ENCODE measurements around the gene KCTD18. TPM values are rescaled to one million over a fixed set of nuclear protein-coding genes. Genes with fewer than 3 reads are reported as not detected.

KCTD18 gene
- total RNA-seq, 6 experiments from 2014 or later, result 11.2 to 14.6 (median 13.3) TPM

DNA sequence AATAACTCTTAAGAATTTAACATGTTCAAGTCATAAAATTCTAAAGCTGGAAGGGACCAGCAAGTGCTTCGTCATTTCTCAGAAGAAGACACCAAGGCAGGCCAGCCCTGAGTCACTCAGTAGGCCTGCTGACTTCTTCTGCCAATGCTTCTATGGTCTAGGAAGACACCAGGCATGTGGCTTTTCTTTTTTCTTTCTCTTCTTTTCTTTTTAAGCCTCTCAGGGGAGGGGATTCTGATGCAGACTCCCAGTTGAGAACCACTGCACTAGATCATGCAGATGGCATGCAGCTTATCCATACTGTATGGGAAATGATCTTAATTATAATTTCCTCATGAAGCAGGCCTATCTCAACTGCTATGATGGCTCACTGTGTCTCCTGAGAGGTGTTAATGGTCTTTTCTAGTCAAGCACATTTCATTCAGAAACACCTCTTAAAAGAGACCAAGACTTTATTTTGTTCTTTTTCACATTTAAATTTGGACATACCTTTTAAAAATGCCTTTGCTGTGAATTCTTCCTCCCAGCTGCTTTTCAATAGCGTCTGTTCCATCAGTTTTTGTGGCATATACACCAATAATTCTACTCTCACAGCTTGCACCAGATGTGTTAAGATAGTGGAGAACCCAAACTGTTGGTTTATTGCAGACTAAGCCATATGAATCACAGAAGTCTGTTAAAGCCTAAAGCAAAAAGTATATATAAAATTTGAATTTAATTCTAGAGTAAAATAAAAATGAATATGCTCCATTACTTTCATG lies 11.3 kb downstream of the KCTD18 start:
- Mint-ChIP-seq H3K9me3 (no peaks in the 10 kb centered on the region), H3K27me3 (ENCODE audit: insufficient read depth) (no peaks in the 10 kb centered on the region; the same call in 1 of the 2 replicates), H3K36me3 (ENCODE audit: low read depth) (peaks cover 26% of the 10 kb centered on the region), H3K4me3 (no peak overlapping the region), H3K4me1 (ENCODE audit: low read depth) (0 out of 2 replicates have a peak, but pooled peaks cover 5% of the 10 kb centered on the region), H3K27ac (no peak overlapping the region)
- TF ChIP-seq, protein P1, sequence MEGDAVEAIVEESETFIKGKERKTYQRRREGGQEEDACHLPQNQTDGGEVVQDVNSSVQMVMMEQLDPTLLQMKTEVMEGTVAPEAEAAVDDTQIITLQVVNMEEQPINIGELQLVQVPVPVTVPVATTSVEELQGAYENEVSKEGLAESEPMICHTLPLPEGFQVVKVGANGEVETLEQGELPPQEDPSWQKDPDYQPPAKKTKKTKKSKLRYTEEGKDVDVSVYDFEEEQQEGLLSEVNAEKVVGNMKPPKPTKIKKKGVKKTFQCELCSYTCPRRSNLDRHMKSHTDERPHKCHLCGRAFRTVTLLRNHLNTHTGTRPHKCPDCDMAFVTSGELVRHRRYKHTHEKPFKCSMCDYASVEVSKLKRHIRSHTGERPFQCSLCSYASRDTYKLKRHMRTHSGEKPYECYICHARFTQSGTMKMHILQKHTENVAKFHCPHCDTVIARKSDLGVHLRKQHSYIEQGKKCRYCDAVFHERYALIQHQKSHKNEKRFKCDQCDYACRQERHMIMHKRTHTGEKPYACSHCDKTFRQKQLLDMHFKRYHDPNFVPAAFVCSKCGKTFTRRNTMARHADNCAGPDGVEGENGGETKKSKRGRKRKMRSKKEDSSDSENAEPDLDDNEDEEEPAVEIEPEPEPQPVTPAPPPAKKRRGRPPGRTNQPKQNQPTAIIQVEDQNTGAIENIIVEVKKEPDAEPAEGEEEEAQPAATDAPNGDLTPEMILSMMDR (IDR thresholded peaks at IDR 0.05), result no peak
- no peak for DNase-seq

DNA sequence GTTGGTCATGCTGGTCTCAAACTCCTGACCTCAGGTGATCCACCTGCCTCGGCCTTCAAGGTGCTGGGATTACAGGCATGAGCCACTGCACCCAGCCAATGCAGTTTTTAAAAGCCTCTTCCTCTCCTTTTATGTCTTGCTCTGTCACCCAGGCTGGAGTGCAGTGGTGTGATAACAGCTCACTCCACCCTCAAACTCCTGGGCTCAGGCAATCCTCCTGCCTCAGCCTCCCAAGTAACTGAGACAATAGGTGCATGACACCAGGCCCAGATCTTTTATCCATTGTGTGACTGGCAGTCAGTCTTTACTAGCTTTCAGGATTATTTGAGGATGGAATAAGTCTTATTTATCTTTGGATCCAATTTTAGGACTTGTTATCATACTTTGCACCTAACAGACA lies 13.2 kb downstream of the KCTD18 start:
- peaks cover 25% of the 10 kb centered on the region for H3K36me3 Mint-ChIP-seq (ENCODE audit: low read depth)
- no peak overlapping the region for H3K27ac Mint-ChIP-seq
- no peak overlapping the region for H3K4me3 Mint-ChIP-seq

DNA sequence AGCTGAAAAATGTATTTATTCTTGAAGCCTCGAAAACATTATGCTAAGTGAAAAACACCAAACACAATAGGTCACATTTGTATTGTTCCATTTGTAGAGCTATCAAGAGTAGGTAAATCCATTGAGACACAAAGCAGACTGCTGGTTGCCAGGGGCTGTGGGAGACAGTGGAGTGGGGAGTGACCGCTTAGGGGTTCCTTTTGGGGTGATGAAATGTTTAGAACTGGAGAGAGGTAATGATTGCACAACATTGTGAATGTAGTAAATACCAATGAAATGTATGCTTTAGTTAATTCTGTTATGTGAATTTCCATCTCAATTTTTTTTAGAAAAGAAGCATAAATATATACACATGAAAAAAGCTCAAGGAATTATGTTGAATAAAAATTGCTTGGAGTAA lies 15.8 kb downstream of the KCTD18 start:
- no peak for DNase-seq
- peaks cover 40% of the 10 kb centered on the region for H3K36me3 Mint-ChIP-seq (ENCODE audit: low read depth)
- H3K4me1 Mint-ChIP-seq (ENCODE audit: low read depth), result 0 out of 2 replicates have a peak, but pooled peaks cover 5% of the 10 kb centered on the region
- H3K27ac Mint-ChIP-seq, result no peak overlapping the region
- TF ChIP-seq, protein P1 (IDR thresholded peaks at IDR 0.05), result no peak
- H3K27me3 Mint-ChIP-seq (ENCODE audit: insufficient read depth), result no peaks in the 10 kb centered on the region; the same call in 1 of the 2 replicates
- no peak overlapping the region for H3K4me3 Mint-ChIP-seq
- H3K9me3 Mint-ChIP-seq, result no peaks in the 10 kb centered on the region

More for the DNA sequence above, 13.2 kb downstream of the KCTD18 start:
- TF ChIP-seq, protein P1 (IDR thresholded peaks at IDR 0.05), result no peak
- no peaks in the 10 kb centered on the region for H3K9me3 Mint-ChIP-seq
- DNase-seq, result no peak
- H3K27me3 Mint-ChIP-seq (ENCODE audit: insufficient read depth), result no peaks in the 10 kb centered on the region; the same call in 1 of the 2 replicates
- 0 out of 2 replicates have a peak, but pooled peaks cover 5% of the 10 kb centered on the region for H3K4me1 Mint-ChIP-seq (ENCODE audit: low read depth)

DNA sequence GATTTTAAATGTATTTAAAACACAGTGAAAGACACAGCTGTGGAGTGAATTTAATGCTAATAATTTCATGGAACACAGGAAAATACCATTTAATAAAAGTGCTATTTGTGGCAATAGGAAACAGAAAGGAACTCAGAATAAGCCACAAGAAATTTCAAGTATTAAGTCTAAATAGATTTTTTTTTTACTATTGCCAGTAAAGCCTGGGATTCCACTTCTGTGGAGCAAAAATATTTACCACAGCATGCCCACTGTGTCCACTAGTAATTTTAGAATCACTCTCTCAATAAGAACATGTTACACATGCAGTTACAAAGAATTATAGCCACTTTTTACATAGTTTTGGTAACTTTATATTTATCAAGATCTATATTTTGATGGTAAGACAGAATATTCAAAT lies 17.2 kb downstream of the KCTD18 start:
- Mint-ChIP-seq H3K9me3 (no peaks in the 10 kb centered on the region), H3K4me3 (no peak overlapping the region), H3K27me3 (ENCODE audit: insufficient read depth) (no peaks in the 10 kb centered on the region; the same call in 1 of the 2 replicates), H3K36me3 (ENCODE audit: low read depth) (peaks cover 33% of the 10 kb centered on the region), H3K27ac (no peak overlapping the region), H3K4me1 (ENCODE audit: low read depth) (no peaks in the 10 kb centered on the region)
- TF ChIP-seq, protein P1 (IDR thresholded peaks at IDR 0.05), result no peak
- DNase-seq, result no peak

DNA sequence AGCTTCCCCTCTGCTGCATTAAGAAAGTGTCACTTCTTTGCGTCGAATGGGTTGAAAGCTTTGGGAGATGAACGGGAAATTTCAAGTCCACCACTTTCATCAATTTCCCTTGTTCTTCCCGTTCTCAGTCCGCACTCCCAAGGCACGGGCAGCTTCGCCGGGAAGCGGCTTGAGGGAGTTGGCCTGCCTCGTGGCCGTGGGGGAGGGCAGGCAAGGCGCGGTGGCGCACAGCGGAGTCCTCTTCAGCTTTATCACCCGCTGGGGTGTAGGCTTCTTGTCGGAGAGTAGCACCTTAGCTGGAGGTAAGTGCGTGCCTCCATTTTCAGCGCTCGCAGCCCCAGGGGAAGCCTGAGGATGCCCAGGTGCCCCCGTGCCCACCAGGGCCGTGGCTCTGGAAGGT lies 19.9 kb downstream of the KCTD18 start:
- Mint-ChIP-seq H3K36me3 (ENCODE audit: low read depth) (peaks cover 28% of the 10 kb centered on the region), H3K4me1 (ENCODE audit: low read depth) (peaks cover 14% of the 10 kb centered on the region), H3K27me3 (ENCODE audit: insufficient read depth) (no peaks in the 10 kb centered on the region; the same call in 1 of the 2 replicates), H3K27ac (no peak overlapping the region), H3K9me3 (no peaks in the 10 kb centered on the region), H3K4me3 (no peak overlapping the region)
- TF ChIP-seq, protein P1 (IDR thresholded peaks at IDR 0.05), result no peak
- DNase-seq, result no peak

Measured in HFFc6 (cell line).